ENCODE measurements around the gene DMD. TPM values are rescaled to one million over a fixed set of nuclear protein-coding genes. Genes with fewer than 3 reads are reported as not detected.

Gene DMD
- total RNA-seq, 1 experiment from 2014 or later = 2.2 TPM

- BruUV-seq (replicated peaks) = no TSS peak
- no peak overlapping the region for H3K4me3 ChIP-seq (ENCODE audit: low read depth in 2 of 2, low read length in 2 of 2)
- TF ChIP-seq SIN3A (IDR thresholded peaks at IDR 0.05; ENCODE audit: borderline replicate concordance, insufficient read depth, low read depth, low read length) = no peak
- no peak for TF ChIP-seq CTCF (IDR thresholded peaks at IDR 0.05)
- no peak for TF ChIP-seq POLR2AphosphoS5 (IDR thresholded peaks at IDR 0.05; ENCODE audit: low read depth, low read length)
- TF ChIP-seq, protein P1, sequence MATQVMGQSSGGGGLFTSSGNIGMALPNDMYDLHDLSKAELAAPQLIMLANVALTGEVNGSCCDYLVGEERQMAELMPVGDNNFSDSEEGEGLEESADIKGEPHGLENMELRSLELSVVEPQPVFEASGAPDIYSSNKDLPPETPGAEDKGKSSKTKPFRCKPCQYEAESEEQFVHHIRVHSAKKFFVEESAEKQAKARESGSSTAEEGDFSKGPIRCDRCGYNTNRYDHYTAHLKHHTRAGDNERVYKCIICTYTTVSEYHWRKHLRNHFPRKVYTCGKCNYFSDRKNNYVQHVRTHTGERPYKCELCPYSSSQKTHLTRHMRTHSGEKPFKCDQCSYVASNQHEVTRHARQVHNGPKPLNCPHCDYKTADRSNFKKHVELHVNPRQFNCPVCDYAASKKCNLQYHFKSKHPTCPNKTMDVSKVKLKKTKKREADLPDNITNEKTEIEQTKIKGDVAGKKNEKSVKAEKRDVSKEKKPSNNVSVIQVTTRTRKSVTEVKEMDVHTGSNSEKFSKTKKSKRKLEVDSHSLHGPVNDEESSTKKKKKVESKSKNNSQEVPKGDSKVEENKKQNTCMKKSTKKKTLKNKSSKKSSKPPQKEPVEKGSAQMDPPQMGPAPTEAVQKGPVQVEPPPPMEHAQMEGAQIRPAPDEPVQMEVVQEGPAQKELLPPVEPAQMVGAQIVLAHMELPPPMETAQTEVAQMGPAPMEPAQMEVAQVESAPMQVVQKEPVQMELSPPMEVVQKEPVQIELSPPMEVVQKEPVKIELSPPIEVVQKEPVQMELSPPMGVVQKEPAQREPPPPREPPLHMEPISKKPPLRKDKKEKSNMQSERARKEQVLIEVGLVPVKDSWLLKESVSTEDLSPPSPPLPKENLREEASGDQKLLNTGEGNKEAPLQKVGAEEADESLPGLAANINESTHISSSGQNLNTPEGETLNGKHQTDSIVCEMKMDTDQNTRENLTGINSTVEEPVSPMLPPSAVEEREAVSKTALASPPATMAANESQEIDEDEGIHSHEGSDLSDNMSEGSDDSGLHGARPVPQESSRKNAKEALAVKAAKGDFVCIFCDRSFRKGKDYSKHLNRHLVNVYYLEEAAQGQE (IDR thresholded peaks at IDR 0.05; ENCODE audit: insufficient read depth in 1 of 2, low read depth in 2 of 2, low read length in 1 of 2) = no peak
- TF ChIP-seq TCF7L2 (IDR thresholded peaks at IDR 0.05; ENCODE audit: low read depth, low read length) = no peak
- H3K27me3 ChIP-seq (ENCODE audit: control insufficient read depth, insufficient read depth, low read length) = no peaks in the 10 kb centered on the region
- no peaks in the 10 kb centered on the region for H3K4me1 ChIP-seq (ENCODE audit: control insufficient read depth, insufficient read depth, low read length)
- ChIA-PET POLR2A (no interaction called here), CTCF (no interaction called here)
- in situ Hi-C loops (cut with HindIII; ENCODE audit: low pct_unique_long_range_greater_than_20kb, low sequenced_read_pairs) = no loop called here
- DNase-seq (ENCODE audit: low read depth, low spot score) (no peak), ATAC-seq (no peak)
- H3K27ac ChIP-seq (ENCODE audit: low read length) = no peak overlapping the region
- H3K36me3 ChIP-seq (ENCODE audit: control insufficient read depth, insufficient read depth, low read length) = no peaks in the 10 kb centered on the region
- no peaks in the 10 kb centered on the region for H3K9me3 ChIP-seq (ENCODE audit: control insufficient read depth, insufficient read depth, low read depth, low read length)
- intact Hi-C loops (cut with micrococcal nuclease; ENCODE audit: unreplicated experiment) = no loop called here
Measured at GRCh38 chrX:32448320-32448719, 763.0 kb downstream of the DMD start.

DNA sequence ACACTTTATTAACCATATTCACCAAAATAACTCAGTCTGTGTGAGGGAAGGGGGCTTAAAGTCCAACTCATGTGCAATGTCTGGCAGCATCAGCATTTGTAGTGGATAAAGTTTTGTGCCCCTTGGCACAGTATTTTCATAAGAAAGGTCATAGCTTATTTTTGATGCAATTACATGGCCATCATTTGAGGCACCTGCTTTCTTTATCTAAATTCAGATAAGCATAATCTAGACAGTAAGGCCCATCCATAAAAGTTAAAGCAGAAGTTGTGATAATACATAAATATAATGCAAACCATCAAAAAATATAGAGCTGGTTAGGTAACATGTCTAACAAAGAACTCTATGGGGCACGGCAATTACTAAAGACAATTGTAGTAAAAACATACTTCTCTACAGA, 763.7 kb downstream of the DMD start:
- ATAC-seq (no peak), DNase-seq (ENCODE audit: low read depth, low spot score) (no peak)
- no peaks in the 10 kb centered on the region for H3K4me1 ChIP-seq (ENCODE audit: control insufficient read depth, insufficient read depth, low read length)
- POLR2A ChIA-PET = no interaction called here
- intact Hi-C loops (cut with micrococcal nuclease; ENCODE audit: unreplicated experiment) (no loop called here), in situ Hi-C loops (cut with HindIII; ENCODE audit: low pct_unique_long_range_greater_than_20kb, low sequenced_read_pairs) (no loop called here)
- no peaks in the 10 kb centered on the region for H3K27me3 ChIP-seq (ENCODE audit: control insufficient read depth, insufficient read depth, low read length)
- H3K4me3 ChIP-seq (ENCODE audit: low read depth in 2 of 2, low read length in 2 of 2) = no peak overlapping the region
- no peak overlapping the region for H3K27ac ChIP-seq (ENCODE audit: low read length)
- no peaks in the 10 kb centered on the region for H3K9me3 ChIP-seq (ENCODE audit: control insufficient read depth, insufficient read depth, low read depth, low read length)
- BruUV-seq (replicated peaks) = no TSS peak
- TF ChIP-seq POLR2AphosphoS5 (IDR thresholded peaks at IDR 0.05; ENCODE audit: low read depth, low read length) (no peak), TCF7L2 (IDR thresholded peaks at IDR 0.05; ENCODE audit: low read depth, low read length) (no peak), CTCF (IDR thresholded peaks at IDR 0.05) (no peak), SIN3A (IDR thresholded peaks at IDR 0.05; ENCODE audit: borderline replicate concordance, insufficient read depth, low read depth, low read length) (no peak)
- TF ChIP-seq, protein P1 (IDR thresholded peaks at IDR 0.05; ENCODE audit: insufficient read depth in 1 of 2, low read depth in 2 of 2, low read length in 1 of 2) = no peak
- H3K36me3 ChIP-seq (ENCODE audit: control insufficient read depth, insufficient read depth, low read length) = no peaks in the 10 kb centered on the region
- CTCF ChIA-PET = no interaction called here

Data from Panc1 (cell line).